ENCODE data around the gene ZFYVE21.

ZFYVE21 gene

GRCh38 chr14:103692159-103692558 lies 23.5 kb upstream of the ZFYVE21 start:
- DNase-seq (ENCODE audit: low read depth in 3 of 3), result no peak

GRCh38 chr14:103692871-103693270 lies 22.7 kb upstream of the ZFYVE21 start:
- no peak for DNase-seq (ENCODE audit: low read depth in 3 of 3)

DNA sequence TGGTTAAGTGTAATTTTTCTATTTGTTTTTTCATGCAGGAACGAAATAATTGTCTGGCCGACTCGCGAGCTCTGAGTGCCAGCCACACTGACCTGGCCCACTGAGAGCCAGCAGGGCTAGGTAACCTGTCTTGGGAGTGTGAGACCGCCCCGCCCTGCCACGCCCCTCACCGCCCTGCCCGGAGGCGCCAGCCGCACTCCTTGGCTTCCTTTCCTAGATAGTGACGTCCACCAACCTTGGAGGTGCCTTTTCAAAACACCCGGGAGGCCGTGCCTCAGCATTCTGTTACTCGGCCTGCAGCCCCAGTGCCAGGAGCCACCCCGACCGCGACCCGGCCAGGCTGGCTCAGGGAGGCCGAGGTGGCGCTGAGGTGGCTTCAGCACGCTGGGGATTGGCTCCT lies 22.1 kb upstream of the ZFYVE21 start:
- no peak for DNase-seq (ENCODE audit: low read depth in 3 of 3)

GRCh38 chr14:103694572-103695026 lies 21.0 kb upstream of the ZFYVE21 start:
- DNase-seq (ENCODE audit: low read depth in 3 of 3), result no peak

DNA sequence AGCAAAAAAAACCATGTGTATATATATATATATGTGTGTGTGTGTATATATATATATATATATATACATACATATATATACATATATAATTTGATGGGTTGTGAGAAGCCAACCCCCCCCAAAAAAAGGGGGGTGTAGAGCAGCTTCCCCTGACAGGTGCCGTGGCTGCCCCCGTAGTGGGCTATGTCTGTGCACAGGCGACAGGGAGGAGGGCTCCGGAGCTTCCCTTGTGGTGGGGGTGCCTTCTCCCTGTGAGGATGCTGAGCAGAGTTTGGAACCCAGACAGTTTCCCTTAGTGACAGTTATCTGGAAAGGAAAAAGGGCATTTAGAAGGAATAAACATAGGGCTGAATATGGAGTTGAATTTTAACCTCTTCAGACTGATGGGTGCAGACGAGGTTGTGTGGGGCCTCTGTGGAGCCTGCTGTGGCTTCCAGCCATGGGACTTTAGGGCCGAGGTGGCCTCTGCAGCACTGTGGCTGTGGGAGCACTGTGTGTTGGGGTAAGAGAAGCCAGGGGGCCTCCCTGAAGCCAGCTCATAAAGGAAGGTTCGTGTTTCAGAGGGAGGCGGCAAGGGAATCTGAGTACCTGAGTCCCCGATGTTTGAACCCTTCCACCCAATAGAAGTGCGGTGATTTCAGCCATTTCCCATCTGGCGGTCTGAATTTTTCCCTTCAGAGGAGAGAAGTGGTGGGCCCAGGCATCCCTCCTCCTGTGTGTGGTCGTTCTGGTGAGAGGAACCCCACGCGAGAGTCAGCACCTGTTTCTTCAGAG lies 20.1 kb upstream of the ZFYVE21 start:
- DNase-seq (ENCODE audit: low read depth in 3 of 3), result no peak

GRCh38 chr14:103696070-103696402 lies 19.6 kb upstream of the ZFYVE21 start:
- no peak for DNase-seq (ENCODE audit: low read depth in 3 of 3)

- DNase-seq (ENCODE audit: low read depth in 3 of 3), result no peak
Observed at GRCh38 chr14:103696466-103697071, 19.0 kb upstream of the ZFYVE21 start.

DNA sequence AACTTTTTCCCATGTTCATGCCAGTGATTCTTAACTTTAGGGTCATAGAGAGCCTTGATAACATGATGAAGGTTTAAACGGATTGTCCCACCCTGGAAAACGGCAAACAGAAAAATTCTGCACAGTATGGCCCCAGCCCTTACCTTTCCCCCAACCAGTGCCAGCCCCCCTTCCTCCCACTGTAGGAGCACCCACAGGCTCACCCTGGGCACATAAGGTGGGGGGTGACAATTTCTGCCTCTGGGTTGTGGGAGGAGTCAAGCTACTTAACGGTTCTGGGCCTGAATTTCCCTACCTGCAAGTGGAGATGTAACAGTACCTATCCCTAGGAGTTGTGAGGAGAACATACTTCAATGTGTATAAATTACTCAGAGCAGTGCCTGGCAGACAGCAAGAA lies 18.4 kb upstream of the ZFYVE21 start:
- no peak for DNase-seq (ENCODE audit: low read depth in 3 of 3)

DNA sequence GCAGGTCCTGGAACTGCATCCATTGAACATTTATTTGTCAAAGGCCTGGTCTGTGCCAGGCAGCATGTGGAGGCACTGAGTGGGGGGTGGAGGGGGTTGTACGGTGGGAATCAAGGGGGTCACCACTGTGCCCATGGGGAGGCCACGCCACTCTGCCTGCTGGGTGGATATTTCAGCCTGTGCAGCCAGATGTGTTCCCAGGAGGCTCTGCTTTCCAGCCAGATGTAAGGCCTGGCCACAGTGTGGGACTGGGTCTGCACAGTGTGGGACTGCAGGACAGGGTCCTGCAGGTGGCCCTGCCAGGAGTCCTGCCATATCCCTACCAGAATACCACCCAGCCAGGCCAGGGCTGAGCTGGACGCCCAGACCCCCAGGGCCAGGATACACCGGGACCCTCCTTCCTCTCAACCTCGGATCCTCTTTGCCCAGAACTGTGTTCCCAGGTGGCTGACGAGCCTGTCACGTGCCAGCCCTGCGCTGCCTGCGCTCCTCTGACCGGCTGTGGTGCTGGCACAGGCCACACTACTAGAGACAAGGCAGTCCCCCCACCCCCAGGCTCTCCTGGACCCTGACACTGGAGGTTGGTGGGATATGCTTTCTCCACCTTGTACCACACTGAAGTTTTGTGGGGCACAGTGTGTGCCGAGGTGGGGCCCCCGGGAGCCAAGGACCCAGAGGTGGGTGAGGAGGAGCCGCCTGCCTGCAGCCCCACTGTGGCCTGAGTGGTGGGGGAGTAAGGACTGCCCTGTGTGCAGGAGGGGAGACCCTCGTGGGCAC lies 17.8 kb upstream of the ZFYVE21 start:
- no peak for DNase-seq (ENCODE audit: low read depth in 3 of 3)

- DNase-seq (ENCODE audit: low read depth in 3 of 3), result no peak
Observed at GRCh38 chr14:103698380-103699260, 17.0 kb upstream of the ZFYVE21 start.

DNA sequence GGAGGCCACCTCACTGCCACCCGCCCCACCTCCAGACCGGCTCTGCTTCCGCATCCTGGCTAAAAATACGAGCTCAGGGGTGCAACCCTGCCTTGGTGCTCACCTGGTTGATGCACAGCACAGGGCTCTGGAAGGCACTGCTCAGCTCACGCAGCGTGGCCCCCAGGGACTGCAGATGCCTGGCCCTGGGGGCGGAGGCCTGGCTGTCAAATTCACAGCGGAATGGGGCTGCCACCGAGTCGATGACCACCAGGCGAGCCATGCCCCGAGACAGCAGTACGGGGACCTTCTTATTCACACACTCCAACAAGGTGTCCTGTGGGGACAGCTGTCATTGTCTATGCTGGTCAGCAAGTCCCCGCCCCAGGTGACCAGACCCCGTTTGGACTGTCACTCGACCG lies 16.3 kb upstream of the ZFYVE21 start:
- DNase-seq (ENCODE audit: low read depth in 3 of 3), result no peak

GRCh38 chr14:103699901-103700752 lies 15.5 kb upstream of the ZFYVE21 start:
- DNase-seq (ENCODE audit: low read depth in 3 of 3), result no peak

DNA sequence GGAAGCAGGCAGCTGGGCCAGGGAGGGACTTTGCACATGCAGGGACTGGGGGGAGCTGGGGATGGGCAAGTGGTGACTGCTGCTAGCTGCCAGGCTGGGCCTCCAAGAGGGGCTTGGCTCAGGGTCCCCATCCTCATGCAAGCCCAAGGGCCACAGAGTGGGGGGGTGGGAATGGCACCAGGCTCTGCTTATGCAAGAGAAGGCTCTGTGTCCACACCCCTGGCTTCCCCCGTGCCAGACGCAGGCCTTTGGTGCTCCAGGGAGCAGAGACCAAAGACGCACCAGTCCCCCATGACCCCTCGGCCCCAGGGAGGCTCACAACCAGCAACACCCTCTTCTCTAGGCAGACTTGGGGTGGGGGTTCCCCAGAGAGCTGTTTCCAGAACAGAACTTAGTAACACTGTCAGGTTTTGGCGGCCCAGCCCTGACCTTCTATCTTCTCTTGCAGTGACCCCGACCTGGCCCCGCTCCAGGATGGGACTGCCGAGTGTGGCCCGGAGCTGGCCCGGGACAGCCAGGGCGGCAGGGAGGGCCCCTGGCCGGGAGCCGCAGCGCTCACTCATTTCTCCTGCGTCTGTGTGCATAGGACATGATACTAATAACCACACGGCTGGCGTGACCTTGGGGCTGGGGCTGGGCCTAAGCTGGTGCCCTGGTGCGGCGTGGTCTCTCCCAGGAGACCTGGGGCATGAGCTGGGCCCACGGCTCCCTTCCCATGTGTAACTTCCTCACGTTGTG lies 14.7 kb upstream of the ZFYVE21 start:
- no peak for DNase-seq (ENCODE audit: low read depth in 3 of 3)

DNA sequence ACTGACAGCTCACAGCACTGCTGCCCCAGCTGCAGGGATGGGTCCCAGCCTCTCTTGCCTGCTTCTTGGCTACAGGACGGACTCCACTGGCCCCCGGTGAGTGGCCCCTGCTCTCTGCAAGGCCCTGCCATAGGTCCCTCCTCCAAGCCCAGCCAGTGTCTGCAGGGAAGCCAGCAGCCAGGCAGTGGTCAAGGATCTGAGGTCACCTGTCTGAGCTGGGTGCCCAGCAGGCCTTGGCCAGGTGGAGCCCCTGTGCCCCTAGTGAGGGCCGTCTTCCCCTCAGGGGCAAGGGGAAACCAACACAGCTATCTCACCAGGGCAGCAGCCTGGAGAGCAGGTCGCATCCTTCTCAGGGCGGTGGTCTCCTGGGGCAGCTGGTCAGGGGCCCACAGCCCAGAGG lies 13.5 kb upstream of the ZFYVE21 start:
- no peak for DNase-seq (ENCODE audit: low read depth in 3 of 3)

DNA sequence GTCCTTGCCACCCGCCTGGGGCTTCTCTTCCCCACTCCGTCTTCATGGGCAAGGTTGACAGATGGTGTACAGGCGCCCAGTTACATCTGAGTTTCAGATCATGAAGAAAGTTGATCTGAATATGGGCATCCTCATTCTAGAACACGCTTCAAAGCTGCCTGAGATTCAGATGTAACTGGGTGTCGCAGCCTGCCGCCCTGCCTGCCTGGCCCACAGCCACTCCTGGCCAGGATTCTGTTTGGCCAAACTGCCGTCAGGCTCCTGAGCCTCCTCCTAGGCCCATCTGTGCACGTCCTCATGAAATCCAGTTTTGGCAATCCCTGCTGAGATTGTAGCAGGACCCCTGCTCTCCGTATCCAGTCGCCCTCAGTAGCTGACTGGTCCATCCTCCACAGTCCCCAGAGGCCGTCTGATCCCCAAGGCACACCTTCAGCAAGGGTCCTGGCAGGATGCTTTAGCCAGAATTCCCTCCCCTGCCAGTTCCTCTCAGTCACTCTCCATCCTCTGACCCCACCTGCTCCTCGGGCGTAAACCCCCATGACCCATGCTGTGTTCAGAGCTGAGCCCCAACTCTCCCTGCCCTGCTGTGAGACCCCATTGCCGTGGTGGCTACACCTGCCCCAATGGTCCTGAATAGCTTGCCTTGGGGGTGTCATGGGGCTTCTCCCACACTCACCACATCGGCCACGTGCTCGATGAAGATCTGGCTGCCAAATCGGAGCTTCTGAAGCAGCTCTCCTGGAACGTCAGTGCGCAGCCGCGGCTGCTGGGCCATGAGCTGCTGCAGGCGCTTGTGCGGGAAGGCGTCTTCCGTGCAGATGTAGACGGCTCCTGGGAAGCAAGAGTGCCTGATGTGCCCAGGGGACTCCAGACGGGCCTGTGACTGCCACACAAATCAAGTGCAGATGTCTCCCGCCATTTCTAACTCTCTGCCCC lies 12.8 kb upstream of the ZFYVE21 start:
- no peak for DNase-seq (ENCODE audit: low read depth in 3 of 3)

DNA sequence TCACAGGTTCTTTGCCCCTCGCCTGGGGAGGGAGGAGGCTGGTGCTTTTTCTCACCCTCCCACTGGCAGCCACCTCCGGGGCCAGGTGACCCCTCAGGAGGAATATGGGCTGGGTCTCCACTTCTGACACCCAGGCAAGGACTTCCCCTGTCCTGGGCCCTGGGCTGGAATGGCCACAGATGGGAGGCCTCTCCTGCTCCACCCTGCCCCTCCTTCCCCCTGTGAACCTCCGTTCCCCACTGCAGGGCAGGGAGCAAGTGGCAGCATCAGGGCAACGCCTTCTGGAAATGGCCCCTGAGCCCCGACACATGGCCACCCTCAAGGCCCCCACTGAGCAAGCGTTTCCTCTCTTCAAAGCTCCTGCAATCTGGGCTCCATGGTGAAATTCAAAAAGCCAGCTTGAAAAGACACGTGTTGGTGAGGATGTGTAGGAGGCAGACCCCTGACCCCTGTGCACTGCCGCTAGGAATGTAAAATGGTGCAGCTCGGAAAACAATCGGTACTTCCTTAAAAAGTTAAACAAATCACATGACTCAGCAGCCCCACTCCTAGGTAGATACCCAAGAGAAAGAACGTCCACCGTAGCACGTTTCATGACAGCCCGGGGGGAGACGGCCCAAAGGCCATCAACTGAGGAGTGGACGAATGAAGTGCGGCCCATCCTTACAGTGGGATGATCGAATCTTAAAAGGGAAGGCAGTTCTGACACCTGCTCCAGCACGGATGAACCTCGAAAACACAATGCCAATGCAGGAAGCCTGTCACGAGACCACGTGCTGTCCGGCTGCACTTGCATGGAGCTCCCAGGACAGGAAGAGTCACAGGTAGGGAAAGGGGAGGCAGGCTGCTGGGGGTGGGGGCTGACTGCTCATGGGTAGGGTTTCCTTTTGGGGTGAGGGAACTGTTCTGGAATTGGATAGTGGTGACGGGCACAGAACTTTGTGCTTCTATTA lies 11.9 kb upstream of the ZFYVE21 start:
- no peak for DNase-seq (ENCODE audit: low read depth in 3 of 3)

DNA sequence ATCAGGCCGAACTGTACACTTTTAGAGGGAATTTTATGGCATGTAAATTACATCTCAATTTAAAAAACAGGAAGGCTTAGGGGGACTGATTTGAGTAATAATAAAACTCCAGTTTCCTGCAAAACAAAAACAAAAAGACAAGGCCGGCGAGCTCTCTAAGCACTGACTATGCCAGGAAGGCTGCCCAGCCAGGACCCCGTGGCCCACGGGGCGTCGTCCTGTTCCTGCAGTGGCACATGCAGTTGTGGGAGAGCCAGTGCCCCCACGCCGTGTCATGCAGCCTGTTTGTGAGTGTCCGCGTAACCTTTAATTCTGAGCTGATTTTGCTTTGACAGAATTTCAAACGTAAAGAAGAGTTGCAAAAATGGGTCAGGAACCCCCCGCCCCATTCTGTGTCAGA lies 10.9 kb upstream of the ZFYVE21 start:
- no peak for DNase-seq (ENCODE audit: low read depth in 3 of 3)

DNA sequence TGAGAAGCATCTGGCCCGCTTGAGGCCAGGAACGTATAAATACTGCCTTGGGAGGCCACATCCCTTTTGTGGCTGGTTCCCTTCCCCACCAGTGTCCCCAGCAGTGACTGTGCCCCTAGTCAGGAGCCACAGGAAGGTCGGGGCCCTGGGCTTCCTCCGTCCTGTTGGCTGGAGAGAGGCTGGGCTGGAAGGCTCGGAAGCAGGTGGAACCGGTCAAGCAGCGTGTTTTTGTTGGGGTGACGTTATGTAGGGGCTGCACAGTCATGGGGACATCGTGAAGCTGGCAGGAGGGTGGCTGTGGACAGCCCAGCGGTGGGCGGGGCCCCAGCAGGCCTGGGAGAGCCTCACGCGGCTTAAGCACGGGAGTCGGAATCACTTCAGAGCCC lies 10.5 kb upstream of the ZFYVE21 start:
- DNase-seq (ENCODE audit: low read depth in 3 of 3), result no peak

Measured in stimulated activated CD4-positive, alpha-beta T cell treated with anti-CD3 and anti-CD28 coated beads, TNF-alpha, amount 100 ng/mL, for 4 hours (primary cell).